B cell (primary cell): ENCODE data around the gene PPP6R3. TPM values are rescaled to one million over a fixed set of nuclear protein-coding genes. Genes with fewer than 3 reads are reported as not detected.

Source experiments
- ATAC-seq: fragments of 200-7000 bp; cut with Tn5 transposase; one replicate; pipeline ENCODE4 v1.10.0; 2021; ENCODE audit warnings: low read depth, mild to moderate bottlenecking, moderate number of reproducible peaks, moderate library complexity
- CTCF ChIA-PET: fragments of 350-600 bp; sonication (Branson Sonifier 250); formaldehyde crosslinking; loops from one replicate; lab custom pipeline; 2021; ENCODE audit warnings: antibody characterized with exemption, inconsistent platforms; lab: Charles Lee
- POLR2A ChIA-PET: fragments of 350-600 bp; sonication (Branson Sonifier 250); formaldehyde crosslinking; loops from one replicate; lab custom pipeline; 2021; ENCODE audit warnings: antibody characterized with exemption; lab: Charles Lee
- DNase-seq: peaks from one replicate; pipeline ENCODE4 v3.0.0; 2013
- H2AFZ ChIP-seq: 2 replicates; pipeline ENCODE4 v1.6.1; 2012; ENCODE audit warnings: mild to moderate bottlenecking, low read depth, low read length; ENCODE audit not compliant: insufficient read depth, poor library complexity, severe bottlenecking
- H3K27ac ChIP-seq, 2 donors: 1 replicate in 1 of 2; 2 replicates in 1 of 2; pipeline ENCODE4 v1.5.1; 2012 to 2013; ENCODE audit warnings: low read length in 2 of 2, mild to moderate bottlenecking in 2 of 2, moderate library complexity in 1 of 2
- H3K27me3 ChIP-seq, 4 experiments: fragments of 200-600 bp in 1 of 4; sonication (generic) in 1 of 4; replicated peaks in 1 of 4; 1 replicate in 2 of 4; 2 replicates in 2 of 4; pipeline versions ENCODE4 v1.6.1 to v1.7.0; 2013 to 2016; ENCODE audit warnings: low read length in 3 of 4, mild to moderate bottlenecking in 2 of 4, mixed read lengths in 1 of 4, moderate library complexity in 1 of 4; ENCODE audit not compliant: insufficient read depth in 4 of 4, control insufficient read depth in 3 of 4; ENCODE audit errors: control extremely low read depth in 1 of 4
- H3K36me3 ChIP-seq, 2 experiments: replicated peaks in 1 of 2; 1 replicate in 1 of 2; 2 replicates in 1 of 2; pipeline versions ENCODE4 v1.6.1 to v1.7.1; 2013; ENCODE audit warnings: low read length in 1 of 2; ENCODE audit not compliant: insufficient read depth in 2 of 2, control insufficient read depth in 1 of 2; ENCODE audit errors: control extremely low read depth in 1 of 2, extremely low read depth in 1 of 2
- H3K4me1 ChIP-seq, 2 donors: fragments of 200-600 bp in 1 of 2; sonication (generic) in 1 of 2; 1 replicate in 1 of 2; 2 replicates in 1 of 2; pipeline versions ENCODE4 v1.5.1 to v1.6.1; 2013 to 2017; ENCODE audit warnings: low read length in 2 of 2; ENCODE audit not compliant: control insufficient read depth in 2 of 2, insufficient read depth in 2 of 2
- H3K4me2 ChIP-seq: replicated peaks from 2 replicates; pipeline ENCODE3; 2012; ENCODE audit warnings: mild to moderate bottlenecking, low read depth, low read length; ENCODE audit not compliant: poor library complexity, severe bottlenecking
- H3K4me3 ChIP-seq, 5 experiments: fragments of 200-600 bp in 1 of 5; sonication (generic) in 1 of 5; 1 replicate in 3 of 5; 2 replicates in 2 of 5; pipeline versions ENCODE4 v1.5.1 to v1.7.0; 2011 to 2016; ENCODE audit warnings: low read length in 4 of 5, mild to moderate bottlenecking in 4 of 5, low read depth in 2 of 5, control low read depth in 1 of 5, moderate library complexity in 1 of 5; ENCODE audit not compliant: insufficient read depth in 1 of 5; ENCODE audit errors: control extremely low read depth in 1 of 5, extremely low read depth in 1 of 5
- H3K79me2 ChIP-seq: fragments of 200-600 bp; sonication (generic); one replicate; pipeline ENCODE4 v1.6.0; 2016; ENCODE audit warnings: low read length; ENCODE audit not compliant: control insufficient read depth, insufficient read depth
- H3K9ac ChIP-seq: fragments of 200-600 bp; sonication (generic); 2 replicates; pipeline ENCODE4 v1.6.1; 2017; ENCODE audit warnings: mild to moderate bottlenecking, low read length, moderate library complexity
- H3K9me3 ChIP-seq, 3 donors: one replicate each; pipeline versions ENCODE4 v1.6.1 to v1.7.1; 2013; ENCODE audit warnings: low read length in 2 of 3; ENCODE audit not compliant: control insufficient read depth in 2 of 3, insufficient read depth in 1 of 3; ENCODE audit errors: control extremely low read depth in 1 of 3
- H4K20me1 ChIP-seq: 2 replicates; pipeline ENCODE4 v1.6.0; 2012; ENCODE audit warnings: mild to moderate bottlenecking, low read length; ENCODE audit not compliant: insufficient read depth, control insufficient read depth, poor library complexity, severe bottlenecking
- H3K27ac Mint-ChIP-seq: one replicate; pipeline ENCODE4 v1.8.0; 2021; ENCODE audit warnings: mixed read lengths
- H3K27me3 Mint-ChIP-seq: one replicate; pipeline ENCODE4 v1.8.0; 2021; ENCODE audit warnings: mixed read lengths
- H3K4me1 Mint-ChIP-seq: one replicate; pipeline ENCODE4 v1.8.0; 2021; ENCODE audit warnings: mixed read lengths
- H3K4me3 Mint-ChIP-seq: one replicate; pipeline ENCODE4 v1.8.0; 2021; ENCODE audit warnings: mixed read lengths
- H3K9me3 Mint-ChIP-seq: one replicate; pipeline ENCODE4 v1.8.0; 2022; ENCODE audit warnings: mixed read lengths; ENCODE audit not compliant: insufficient read depth
- CTCF ChIP-seq: fragments of 200-600 bp; IDR thresholded peaks from one replicate; pipeline ENCODE4 v1.8.0; 2022; ENCODE audit warnings: antibody characterized with exemption, mild to moderate bottlenecking
- EZH2 ChIP-seq: IDR thresholded peaks from 2 replicates; pipeline ENCODE4 v1.6.1; 2012; ENCODE audit warnings: borderline replicate concordance, low read depth, mild to moderate bottlenecking, moderate library complexity, low read length; ENCODE audit not compliant: insufficient read depth, poor library complexity, severe bottlenecking
- WGBS: methylation state at CpG from one replicate; pipeline ENCODE4 v1.1.5; 2013; ENCODE audit warnings: missing lambda C conversion rate; ENCODE audit not compliant: insufficient coverage; 5-methylcytosine and 5-hydroxymethylcytosine counted together
- intact Hi-C: fragments of 100-400 bp; cut with micrococcal nuclease; formaldehyde crosslinking; loops from one replicate; pipeline ENCODE4 v1.10.0; 2022
- polyA plus RNA-seq: library from polyadenylated mRNA; depleted of rRNA; stranded (reverse); fragments of >200 nt; gene quantifications from 2 replicates; pipeline ENCODE4 v1.2.3, GENCODE V29; 2012
- total RNA-seq, 2 donors: library from RNA; stranded (reverse); fragments of 120-200 nt in 1 of 2; gene quantifications; 1 replicate in 1 of 2; 2 replicates in 1 of 2; pipeline versions ENCODE4 v1.2.3 to v1.2.4, GENCODE V29; 2013 to 2022

PPP6R3 gene
- total and polyA plus RNA-seq, 2 donors (not counting 1 experiment from before 2014, with no cell fraction given): 48.5 to 159 TPM

DNA sequence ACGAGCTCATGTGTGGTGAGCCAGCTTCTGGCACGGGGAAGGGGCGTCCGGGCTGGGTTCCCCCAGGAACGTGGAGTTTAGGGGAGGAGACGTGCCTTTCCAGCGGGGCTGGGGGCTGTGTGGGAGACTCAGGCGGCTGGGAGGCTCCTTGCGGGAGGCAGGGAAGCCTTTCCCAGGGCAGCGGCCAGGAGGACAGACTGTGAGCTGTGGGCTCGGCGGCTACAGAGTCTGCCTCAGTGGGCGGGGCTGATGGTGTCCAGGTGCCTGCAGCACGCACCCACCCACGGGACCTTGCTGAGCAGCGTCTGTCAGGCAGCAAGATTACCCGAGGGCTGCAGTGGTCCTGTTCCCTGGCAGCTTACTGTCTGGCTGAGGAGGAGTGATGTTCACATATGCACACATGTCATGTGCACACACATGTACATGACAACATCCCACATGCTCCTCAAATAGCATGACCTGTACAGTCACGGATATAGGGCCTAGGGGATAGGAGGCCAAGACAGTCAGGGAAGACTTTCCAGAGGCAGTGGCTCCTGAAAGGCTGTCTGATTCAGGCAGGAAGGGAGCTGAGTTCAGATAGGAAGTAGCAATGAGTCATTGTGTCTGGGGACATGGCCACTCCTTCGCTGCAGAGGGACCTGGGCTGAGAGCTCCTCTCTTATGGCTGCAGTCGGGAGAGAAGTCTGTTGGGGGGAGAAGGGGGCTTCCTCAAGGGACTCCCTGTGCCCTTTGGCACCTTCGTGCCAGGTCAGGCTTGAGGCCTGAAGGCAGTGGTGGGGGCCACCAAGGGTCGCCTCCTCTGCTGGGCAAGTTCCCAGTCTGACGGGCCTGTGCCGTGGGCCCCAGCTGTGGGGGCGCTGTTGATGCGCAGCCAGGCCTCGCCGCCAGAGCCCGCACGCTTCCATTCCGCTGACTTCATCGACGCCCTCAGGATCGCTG is 23.3 kb upstream of the PPP6R3 start:
- TF ChIP-seq CTCF: no peak
- TF ChIP-seq EZH2: no peak
- Histone ChIP-seq H3K27ac (no peak overlapping the region), H3K9me3 (no peaks in the 10 kb centered on the region), H3K27me3 (no peaks in the 10 kb centered on the region), H3K79me2 (no peaks in the 10 kb centered on the region), H3K4me2 (no peak overlapping the region), H3K4me3 (no peak overlapping the region), H3K36me3 (no peaks in the 10 kb centered on the region), H4K20me1 (no peaks in the 10 kb centered on the region), H2AFZ (no peak overlapping the region), H3K9ac (no peak overlapping the region), H3K4me1 (peaks cover 12 to 21% of the 10 kb centered on the region in 2 donors)
- DNase-seq: no peak
- intact Hi-C loops: no loop called here
- Mint-ChIP-seq H3K27me3 (no peaks in the 10 kb centered on the region), H3K4me1 (peaks cover 22% of the 10 kb centered on the region), H3K27ac (no peak overlapping the region), H3K9me3 (no peaks in the 10 kb centered on the region), H3K4me3 (no peak overlapping the region)
- 93% methylated on average over 30 of the region's 34 CpGs for WGBS
- ChIA-PET CTCF (no interaction called here), POLR2A (no interaction called here)
- no peak for ATAC-seq
